Activated B cell treated with CpG ODN at 0.5 μM for 24 hours (primary cell): Measurements from ENCODE around the gene ADAM29. TPM values are rescaled to one million over a fixed set of nuclear protein-coding genes. Genes with fewer than 3 reads are reported as not detected.

Source experiments
- ATAC-seq: fragments of 200-7000 bp; cut with Tn5 transposase; one replicate; pipeline ENCODE4 v1.10.0; 2021; ENCODE audit warnings: low read depth, mild to moderate bottlenecking, moderate library complexity
- CTCF ChIA-PET: fragments of 350-600 bp; sonication (Branson Sonifier 250); formaldehyde crosslinking; loops from one replicate; lab custom pipeline; 2021; ENCODE audit warnings: antibody characterized with exemption; lab: Charles Lee
- POLR2A ChIA-PET: fragments of 350-600 bp; sonication (Branson Sonifier 250); formaldehyde crosslinking; loops from one replicate; lab custom pipeline; 2021; ENCODE audit warnings: antibody characterized with exemption; lab: Charles Lee
- DNase-seq: peaks from one replicate; pipeline ENCODE4 v3.0.0; 2022
- H3K27ac Mint-ChIP-seq: one replicate; pipeline ENCODE4 v1.8.0; 2020; ENCODE audit warnings: mixed read lengths
- H3K27me3 Mint-ChIP-seq: one replicate; pipeline ENCODE4 v1.8.0; 2021; ENCODE audit warnings: mixed read lengths
- H3K36me3 Mint-ChIP-seq: one replicate; pipeline ENCODE4 v1.8.0; 2021; ENCODE audit warnings: low read depth, mixed read lengths
- H3K4me1 Mint-ChIP-seq: one replicate; pipeline ENCODE4 v1.8.0; 2021; ENCODE audit warnings: mixed read lengths
- H3K4me3 Mint-ChIP-seq: one replicate; pipeline ENCODE4 v1.8.0; 2020; ENCODE audit warnings: mild to moderate bottlenecking, mixed read lengths
- H3K9me3 Mint-ChIP-seq: one replicate; pipeline ENCODE4 v1.8.0; 2020; ENCODE audit warnings: mixed read lengths
- intact Hi-C: fragments of 100-400 bp; cut with micrococcal nuclease; formaldehyde crosslinking; loops from one replicate; pipeline ENCODE4 v1.15.1; 2024
- total RNA-seq: library from RNA; stranded (reverse); gene quantifications from 2 replicates; pipeline ENCODE4 v1.2.3, GENCODE V29; 2022
- TF ChIP-seq, protein P1 (sequence below): fragments of 200-600 bp; IDR thresholded peaks from one replicate; pipeline ENCODE4 v1.8.0; 2022; ENCODE audit warnings: antibody characterized with exemption, mild to moderate bottlenecking

ADAM29 gene
- total RNA-seq, 1 donor from 2014 or later: not detected

DNA sequence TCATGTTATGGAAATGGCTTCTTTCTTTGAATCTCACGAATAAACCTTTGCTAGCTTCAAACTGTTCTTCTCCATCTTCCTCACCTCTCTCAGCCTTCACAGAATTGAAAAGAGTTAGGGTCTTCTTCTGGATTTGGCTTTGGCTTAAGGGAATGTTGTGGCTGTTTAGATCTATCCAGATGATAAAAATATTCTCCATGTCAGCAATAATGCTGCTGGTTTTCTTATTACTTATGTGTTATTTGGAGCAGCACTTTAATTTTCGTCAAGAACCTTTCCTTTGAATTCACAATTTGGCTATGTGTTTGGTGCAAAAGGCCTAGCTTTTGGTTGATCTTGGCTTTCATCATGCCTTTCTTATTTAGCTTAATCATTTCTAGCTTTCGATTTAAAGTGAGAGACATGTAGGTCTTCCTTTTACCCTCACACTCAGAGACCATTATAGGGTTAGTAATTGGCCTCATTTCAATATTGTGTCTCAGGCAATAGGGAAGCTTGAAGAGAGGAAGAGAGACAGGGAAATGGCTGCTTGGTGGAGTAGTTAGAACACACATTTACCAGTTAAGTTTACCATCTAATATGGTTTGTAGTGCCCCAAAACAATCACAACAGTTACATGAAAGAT lies 5.1 kb upstream of the ADAM29 start:
- H3K4me3 Mint-ChIP-seq: no peak overlapping the region
- H3K9me3 Mint-ChIP-seq: peaks cover 6% of the 10 kb centered on the region
- no peaks in the 10 kb centered on the region for H3K27me3 Mint-ChIP-seq
- TF ChIP-seq, protein P1, sequence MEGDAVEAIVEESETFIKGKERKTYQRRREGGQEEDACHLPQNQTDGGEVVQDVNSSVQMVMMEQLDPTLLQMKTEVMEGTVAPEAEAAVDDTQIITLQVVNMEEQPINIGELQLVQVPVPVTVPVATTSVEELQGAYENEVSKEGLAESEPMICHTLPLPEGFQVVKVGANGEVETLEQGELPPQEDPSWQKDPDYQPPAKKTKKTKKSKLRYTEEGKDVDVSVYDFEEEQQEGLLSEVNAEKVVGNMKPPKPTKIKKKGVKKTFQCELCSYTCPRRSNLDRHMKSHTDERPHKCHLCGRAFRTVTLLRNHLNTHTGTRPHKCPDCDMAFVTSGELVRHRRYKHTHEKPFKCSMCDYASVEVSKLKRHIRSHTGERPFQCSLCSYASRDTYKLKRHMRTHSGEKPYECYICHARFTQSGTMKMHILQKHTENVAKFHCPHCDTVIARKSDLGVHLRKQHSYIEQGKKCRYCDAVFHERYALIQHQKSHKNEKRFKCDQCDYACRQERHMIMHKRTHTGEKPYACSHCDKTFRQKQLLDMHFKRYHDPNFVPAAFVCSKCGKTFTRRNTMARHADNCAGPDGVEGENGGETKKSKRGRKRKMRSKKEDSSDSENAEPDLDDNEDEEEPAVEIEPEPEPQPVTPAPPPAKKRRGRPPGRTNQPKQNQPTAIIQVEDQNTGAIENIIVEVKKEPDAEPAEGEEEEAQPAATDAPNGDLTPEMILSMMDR: no peak
- H3K4me1 Mint-ChIP-seq: peaks cover 7% of the 10 kb centered on the region
- CTCF ChIA-PET: no interaction called here
- ATAC-seq (no peak), DNase-seq (no peak)
- intact Hi-C loops: no loop called here
- H3K27ac Mint-ChIP-seq: no peak overlapping the region
- POLR2A ChIA-PET: no interaction called here
- no peaks in the 10 kb centered on the region for H3K36me3 Mint-ChIP-seq

DNA sequence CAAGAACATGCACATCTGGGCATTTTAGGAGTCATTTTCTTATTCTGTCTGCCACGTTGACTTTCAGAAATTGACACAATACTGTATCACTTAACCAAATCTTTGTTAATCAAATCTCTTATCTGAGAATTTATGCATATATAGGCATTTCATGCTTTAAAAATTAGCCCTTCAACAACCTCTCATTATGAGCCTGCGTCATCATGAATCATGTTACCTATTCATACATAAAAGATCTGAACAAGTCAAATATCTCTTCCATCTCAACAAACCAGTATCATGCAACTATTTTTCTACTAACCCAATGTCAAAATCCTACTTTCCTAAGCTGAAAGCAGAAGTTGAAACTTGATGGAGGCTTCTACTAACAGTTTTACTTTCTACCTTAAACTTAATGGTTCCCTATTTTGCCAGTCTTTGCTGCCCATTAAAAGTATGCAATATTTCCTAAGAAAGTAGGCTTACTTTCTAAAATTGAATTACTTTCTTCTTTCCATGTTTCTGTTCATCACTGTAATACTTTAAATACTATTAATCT lies 1.8 kb downstream of the ADAM29 start:
- CTCF ChIA-PET: no interaction called here
- Mint-ChIP-seq H3K36me3 (no peaks in the 10 kb centered on the region), H3K27ac (no peak overlapping the region), H3K4me3 (no peak overlapping the region), H3K27me3 (no peaks in the 10 kb centered on the region), H3K4me1 (no peaks in the 10 kb centered on the region), H3K9me3 (no peaks in the 10 kb centered on the region)
- no peak for ATAC-seq
- intact Hi-C loops: loop anchor here (5.0 kb wide), 1 partner anchor 467 kb away; no protein-coding TSS in a partner anchor
- TF ChIP-seq, protein P1: no peak
- POLR2A ChIA-PET: interaction anchor here (1.2 kb wide), 1 partner anchor 9 kb away, joined by 4 read pairs; no protein-coding TSS in a partner anchor
- DNase-seq: no peak

DNA sequence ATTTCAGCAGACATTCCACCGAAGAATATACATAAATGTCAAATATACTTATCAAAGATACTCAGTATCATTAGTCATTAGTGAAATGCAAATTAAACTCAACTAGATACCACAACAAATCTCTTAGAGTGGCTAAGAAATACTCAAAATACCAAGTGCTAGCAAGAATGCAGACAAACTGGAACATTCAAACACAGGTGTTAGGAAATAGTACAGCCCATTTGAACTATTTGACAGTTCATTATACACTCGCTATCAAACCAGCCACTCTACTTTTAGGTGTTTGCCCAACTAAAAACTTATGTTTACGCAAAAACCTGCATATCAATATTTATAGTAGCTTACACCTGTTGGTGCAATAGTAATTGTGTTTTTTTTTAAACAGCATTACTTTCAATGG lies 8.8 kb downstream of the ADAM29 start:
- POLR2A ChIA-PET: interaction anchor here (0.6 to 0.7 kb wide), 2 partner anchors 30 to 270 kb away, joined by 6 to 8 read pairs; no protein-coding TSS in a partner anchor
- no peaks in the 10 kb centered on the region for H3K27me3 Mint-ChIP-seq
- intact Hi-C loops: loop anchor here (5.0 kb wide), 1 partner anchor 165 kb away; no protein-coding TSS in a partner anchor
- TF ChIP-seq, protein P1: no peak
- H3K4me1 Mint-ChIP-seq: peaks cover 26% of the 10 kb centered on the region
- CTCF ChIA-PET: no interaction called here
- peak overlapping the region; percentile 79 for H3K27ac Mint-ChIP-seq
- DNase-seq (no peak), ATAC-seq (no peak)
- no peak overlapping the region for H3K4me3 Mint-ChIP-seq
- no peaks in the 10 kb centered on the region for H3K36me3 Mint-ChIP-seq
- H3K9me3 Mint-ChIP-seq: no peaks in the 10 kb centered on the region

DNA sequence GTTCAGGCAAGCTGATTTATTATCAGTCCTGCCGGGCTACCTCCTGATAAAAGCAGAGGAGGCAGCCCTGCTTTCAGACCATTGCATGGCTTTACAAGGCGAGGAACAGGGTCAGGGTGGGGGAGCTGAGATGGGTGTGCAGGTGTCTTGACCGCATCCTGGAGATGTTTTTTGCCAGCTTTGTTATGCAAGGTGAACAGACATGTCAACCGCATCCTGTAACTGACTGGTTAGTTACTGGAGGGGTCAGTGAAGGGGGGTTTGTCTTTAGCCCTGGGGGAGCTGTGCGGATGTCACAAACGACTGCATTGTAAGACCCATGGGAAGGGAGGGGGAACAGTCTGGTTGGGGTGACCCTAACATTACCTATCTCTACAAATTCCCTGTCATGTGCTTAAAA lies 10.0 kb downstream of the ADAM29 start:
- CTCF ChIA-PET: interaction anchor here (0.9 kb wide), 1 partner anchor 19 kb away, joined by 3 read pairs; no protein-coding TSS in a partner anchor
- H3K9me3 Mint-ChIP-seq: no peaks in the 10 kb centered on the region
- H3K27me3 Mint-ChIP-seq: no peaks in the 10 kb centered on the region
- peaks cover 31% of the 10 kb centered on the region for H3K4me1 Mint-ChIP-seq
- no peak for DNase-seq
- H3K4me3 Mint-ChIP-seq: peak overlapping the region; percentile 16
- ATAC-seq: peak; percentile 71
- TF ChIP-seq, protein P1: no peak
- no peaks in the 10 kb centered on the region for H3K36me3 Mint-ChIP-seq
- POLR2A ChIA-PET: interaction anchor here (0.6 to 1.4 kb wide), 2 partner anchors 69 to 99 kb away, joined by 3 to 4 read pairs; partner anchors contain the start of gene GLRA3
- H3K27ac Mint-ChIP-seq: peak overlapping the region; percentile 79
- intact Hi-C loops: loop anchor here (2.0 to 5.0 kb wide), 2 partner anchors 53 to 166 kb away; no protein-coding TSS in a partner anchor
